A673 (cell line): Measurements from ENCODE around the gene GARNL3. TPM values are rescaled to one million over a fixed set of nuclear protein-coding genes. Genes with fewer than 3 reads are reported as not detected.

Experiments used
- BruUV-seq: library from RNA; stranded (reverse); fragments of 400-500 nt; replicated peaks from 2 replicates; lab custom pipeline; 2021; lab: Mats Ljungman, UMichigan
- CTCF ChIA-PET: fragments of 300-600 bp; sonication (Branson Sonifier 250); formaldehyde crosslinking; loops from one replicate; lab custom pipeline; 2022; ENCODE audit warnings: antibody characterized with exemption; lab: Charles Lee
- POLR2A ChIA-PET: fragments of 300-600 bp; sonication (Branson Sonifier 250); formaldehyde crosslinking; loops from one replicate; lab custom pipeline; 2022; ENCODE audit warnings: antibody characterized with exemption; ENCODE audit not compliant: low non-redundant PET; lab: Charles Lee
- DNase-seq: peaks from one replicate; pipeline ENCODE4 v3.0.0-alpha.2; 2015; ENCODE audit warnings: low spot score
- H3K27ac ChIP-seq: fragments of 200-600 bp; sonication (generic); 2 replicates; pipeline ENCODE4 v1.5.1; 2016; ENCODE audit warnings: mixed run types, low read depth, mild to moderate bottlenecking, mixed read lengths, antibody characterized with exemption, low read length; ENCODE audit not compliant: poor library complexity, severe bottlenecking
- H3K27me3 ChIP-seq: fragments of 200-600 bp; sonication (generic); replicated peaks from 2 replicates; pipeline ENCODE4 v1.6.1; 2017; ENCODE audit warnings: mixed run types, low read depth, mild to moderate bottlenecking, mixed read lengths, antibody characterized with exemption, low read length; ENCODE audit not compliant: insufficient read depth, poor library complexity
- H3K36me3 ChIP-seq: fragments of 200-600 bp; sonication (generic); 2 replicates; pipeline ENCODE4 v1.6.1; 2016; ENCODE audit warnings: mixed run types, mild to moderate bottlenecking, mixed read lengths, antibody characterized with exemption, low read length; ENCODE audit not compliant: insufficient read depth, poor library complexity, severe bottlenecking
- H3K4me1 ChIP-seq: fragments of 200-600 bp; sonication (generic); 2 replicates; pipeline ENCODE4 v1.6.1; 2017; ENCODE audit warnings: mixed run types, mild to moderate bottlenecking, mixed read lengths, antibody characterized with exemption, low read length; ENCODE audit not compliant: insufficient read depth, poor library complexity, severe bottlenecking
- H3K4me3 ChIP-seq: fragments of 200-600 bp; sonication (generic); 2 replicates; pipeline ENCODE4 v1.5.1; 2016; ENCODE audit warnings: low read depth, mixed run types, mild to moderate bottlenecking, mixed read lengths, low read length; ENCODE audit not compliant: poor library complexity, severe bottlenecking
- H3K9me3 ChIP-seq: fragments of 200-600 bp; sonication (generic); 2 replicates; pipeline ENCODE4 v1.6.1; 2016; ENCODE audit warnings: mixed run types, low read depth, mild to moderate bottlenecking, mixed read lengths, antibody characterized with exemption, low read length; ENCODE audit not compliant: poor library complexity, severe bottlenecking
- CTCF ChIP-seq: fragments of 300-800, 200-600 bp; sonication (generic); conservative IDR thresholded peaks from 2 replicates; pipeline ENCODE4 v1.5.1; 2017; ENCODE audit warnings: low read depth, mild to moderate bottlenecking, antibody characterized with exemption, low read length, moderate library complexity, mixed read lengths
- EZH2 ChIP-seq: fragments of 200-600 bp; sonication (generic); IDR thresholded peaks from 2 replicates; pipeline ENCODE4 v1.6.1; 2017; ENCODE audit warnings: borderline replicate concordance, low read depth, mild to moderate bottlenecking, mixed read lengths, antibody characterized with exemption, low read length; ENCODE audit not compliant: poor library complexity, severe bottlenecking
- intact Hi-C: fragments of 100-400 bp; cut with micrococcal nuclease; formaldehyde crosslinking; loops from one replicate; pipeline ENCODE4 v1.10.0; 2022; ENCODE audit not compliant: unreplicated experiment
- total RNA-seq: library from RNA; stranded (reverse); gene quantifications from 2 replicates; pipeline ENCODE4 v1.2.3, GENCODE V29; 2021

The GARNL3 gene
- total RNA-seq, 1 experiment from 2014 or later: 7.8 TPM

- TF ChIP-seq EZH2: no peak
- no peak for TF ChIP-seq CTCF
- CTCF ChIA-PET: no interaction called here
- POLR2A ChIA-PET: interaction anchor here (0.5 kb wide), 1 partner anchor 18 kb away, joined by 6 read pairs; no protein-coding TSS in a partner anchor
- H3K4me3 ChIP-seq: no peak overlapping the region
- H3K27ac ChIP-seq: no peak overlapping the region
- no peaks in the 10 kb centered on the region for H3K27me3 ChIP-seq
- intact Hi-C loops: no loop called here
- BruUV-seq: no TSS peak
- no peaks in the 10 kb centered on the region for H3K9me3 ChIP-seq
- no peak for DNase-seq
- H3K36me3 ChIP-seq: no peaks in the 10 kb centered on the region
- peaks cover 15% of the 10 kb centered on the region for H3K4me1 ChIP-seq
Observed at GRCh38 chr9:127233550-127233949, 31.0 kb upstream of the GARNL3 start.

- no TSS peak for BruUV-seq
- no peak for DNase-seq
- ChIA-PET CTCF (no interaction called here), POLR2A (no interaction called here)
- Histone ChIP-seq H3K4me3 (no peak overlapping the region), H3K36me3 (no peaks in the 10 kb centered on the region), H3K4me1 (peaks cover 15% of the 10 kb centered on the region), H3K27ac (no peak overlapping the region), H3K9me3 (no peaks in the 10 kb centered on the region), H3K27me3 (no peaks in the 10 kb centered on the region)
- intact Hi-C loops: no loop called here
- TF ChIP-seq EZH2 (no peak), CTCF (no peak)
Observed at GRCh38 chr9:127233989-127234388, 30.6 kb upstream of the GARNL3 start.

GRCh38 chr9:127237801-127238200 is 26.8 kb upstream of the GARNL3 start:
- H3K9me3 ChIP-seq: no peaks in the 10 kb centered on the region
- H3K36me3 ChIP-seq: no peaks in the 10 kb centered on the region
- H3K4me1 ChIP-seq: peaks cover 15% of the 10 kb centered on the region
- no peak overlapping the region for H3K4me3 ChIP-seq
- ChIA-PET POLR2A (no interaction called here), CTCF (no interaction called here)
- no peak overlapping the region for H3K27ac ChIP-seq
- H3K27me3 ChIP-seq: no peaks in the 10 kb centered on the region
- BruUV-seq: no TSS peak
- no peak for DNase-seq
- TF ChIP-seq EZH2 (no peak), CTCF (no peak)
- intact Hi-C loops: no loop called here
